GM18909 (cell line): ENCODE measurements around the gene TRAPPC5.

Source experiments
- ATAC-seq: cut with Tn5 transposase; IDR thresholded peaks from one replicate; pipeline ENCODE4 v1.9.1; 2021; ENCODE audit warnings: mild to moderate bottlenecking; ENCODE audit not compliant: unreplicated experiment, poor library complexity

The TRAPPC5 gene

DNA sequence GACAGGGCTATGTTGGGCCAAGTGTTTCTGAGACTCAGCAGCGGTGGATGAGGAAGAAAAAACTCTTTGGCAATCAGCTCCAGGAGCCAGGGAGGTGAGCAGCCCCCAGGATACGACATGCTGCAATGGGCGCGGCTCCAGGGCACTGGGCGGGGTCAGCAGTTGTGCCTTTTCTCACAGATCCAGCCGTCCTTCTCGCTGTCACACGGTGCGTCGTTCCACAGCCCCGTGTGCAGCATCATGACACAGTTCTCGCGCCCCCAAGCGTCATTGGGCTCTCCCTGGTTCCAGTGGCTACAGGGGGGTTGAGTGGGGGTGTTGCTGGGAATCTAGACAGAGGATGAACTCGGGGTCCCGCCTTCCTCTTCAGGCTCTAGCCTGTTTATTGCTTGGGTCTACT is 48.6 kb downstream of the TRAPPC5 start:
- ATAC-seq, result no peak

GRCh38 chr19:7729831-7730285 is 49.2 kb downstream of the TRAPPC5 start:
- ATAC-seq, result no peak

DNA sequence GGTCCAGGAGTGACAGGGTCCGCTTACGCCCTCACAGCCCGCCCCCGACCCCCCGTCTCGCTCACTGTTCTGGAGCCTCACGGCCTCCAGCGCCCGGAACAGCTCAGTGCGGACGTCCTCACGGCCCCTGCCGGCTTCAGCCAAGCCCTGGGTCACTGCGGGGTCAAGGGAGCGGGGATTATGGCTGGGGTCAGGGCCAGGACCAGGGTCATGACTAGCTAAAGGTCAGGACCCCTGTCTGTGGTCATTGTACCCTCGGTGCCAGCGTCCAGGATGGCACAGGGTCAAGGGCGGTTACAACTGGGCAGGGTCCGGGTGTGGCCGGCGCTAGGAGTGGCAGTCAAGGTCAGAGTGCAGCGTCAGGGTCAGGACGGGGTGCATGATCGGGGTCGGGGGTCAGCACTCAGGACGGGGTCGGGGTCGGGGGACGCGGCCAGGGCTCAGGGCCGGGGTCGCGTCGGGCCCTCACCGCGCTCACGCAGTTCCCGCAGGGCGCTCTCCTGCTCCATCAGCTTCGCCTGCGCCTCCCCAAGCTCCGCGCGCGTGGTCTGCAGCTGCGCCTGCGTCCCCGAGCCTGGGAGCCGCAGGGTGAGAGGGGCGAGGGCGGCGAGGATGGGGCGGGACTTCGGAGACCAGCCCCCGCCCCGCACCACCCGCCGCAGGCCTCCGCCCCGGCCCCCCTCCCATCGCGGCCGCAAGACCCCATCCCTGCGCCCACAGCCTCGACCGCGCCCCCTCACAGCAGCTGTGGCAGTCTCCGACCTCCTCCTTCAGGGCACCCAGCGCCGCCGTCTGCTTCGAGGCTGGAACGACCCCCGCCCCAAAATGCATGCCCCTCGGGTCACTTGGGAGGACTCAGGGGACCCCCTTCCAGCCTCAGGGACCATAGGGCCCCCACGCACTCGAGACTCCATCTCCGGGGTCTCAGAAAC is 49.9 kb downstream of the TRAPPC5 start:
- ATAC-seq, result no peak

DNA sequence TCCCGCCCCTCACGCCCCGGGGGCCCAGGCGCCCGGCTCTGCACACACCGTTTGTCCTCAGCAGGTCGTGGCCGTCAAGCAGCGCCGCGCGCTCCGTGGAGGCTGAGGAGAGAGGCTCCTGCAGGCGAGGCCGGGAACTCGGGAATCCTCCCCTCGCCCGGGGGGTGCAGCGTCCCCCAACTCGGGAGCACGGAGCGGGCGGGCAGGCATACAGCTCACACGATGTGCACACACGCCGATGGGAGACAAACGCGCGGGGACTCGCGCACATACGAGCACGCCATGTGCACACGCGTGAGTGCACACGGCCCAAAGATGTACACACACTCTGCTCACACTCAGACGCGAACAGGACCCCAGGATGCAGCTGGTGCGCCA is 50.6 kb downstream of the TRAPPC5 start:
- no peak for ATAC-seq

- no peak for ATAC-seq
Measured at GRCh38 chr19:7731615-7732014, 51.0 kb downstream of the TRAPPC5 start.

DNA sequence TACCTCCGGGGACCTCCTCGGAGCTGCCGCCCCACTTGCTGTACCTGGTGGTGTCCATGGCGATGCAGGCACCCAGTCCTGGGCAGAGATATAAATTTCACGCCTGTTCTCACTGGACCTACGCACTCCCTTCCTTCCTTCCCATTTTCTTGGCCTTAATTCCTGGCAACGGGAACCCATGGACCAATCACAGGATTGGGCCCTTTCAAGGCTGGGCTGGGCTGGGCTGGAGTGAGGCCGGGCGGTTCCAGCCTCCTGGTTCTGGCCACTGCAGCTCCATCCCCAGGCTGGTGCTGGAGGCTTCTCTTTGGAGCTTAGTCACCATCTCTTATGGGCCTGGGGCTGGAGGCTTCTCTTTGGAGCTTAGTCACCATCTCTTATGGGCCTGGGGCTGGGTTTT is 51.4 kb downstream of the TRAPPC5 start, which contains the start of gene CLEC4G:
TSS of gene CLEC4G (minus strand) at position 66 of the 400 bp plus-strand sequence. CDS start at position 58, 8 bp downstream.
- ATAC-seq, result no peak

GRCh38 chr19:7733376-7733775 is 52.7 kb downstream of the TRAPPC5 start:
- ATAC-seq, result no peak

DNA sequence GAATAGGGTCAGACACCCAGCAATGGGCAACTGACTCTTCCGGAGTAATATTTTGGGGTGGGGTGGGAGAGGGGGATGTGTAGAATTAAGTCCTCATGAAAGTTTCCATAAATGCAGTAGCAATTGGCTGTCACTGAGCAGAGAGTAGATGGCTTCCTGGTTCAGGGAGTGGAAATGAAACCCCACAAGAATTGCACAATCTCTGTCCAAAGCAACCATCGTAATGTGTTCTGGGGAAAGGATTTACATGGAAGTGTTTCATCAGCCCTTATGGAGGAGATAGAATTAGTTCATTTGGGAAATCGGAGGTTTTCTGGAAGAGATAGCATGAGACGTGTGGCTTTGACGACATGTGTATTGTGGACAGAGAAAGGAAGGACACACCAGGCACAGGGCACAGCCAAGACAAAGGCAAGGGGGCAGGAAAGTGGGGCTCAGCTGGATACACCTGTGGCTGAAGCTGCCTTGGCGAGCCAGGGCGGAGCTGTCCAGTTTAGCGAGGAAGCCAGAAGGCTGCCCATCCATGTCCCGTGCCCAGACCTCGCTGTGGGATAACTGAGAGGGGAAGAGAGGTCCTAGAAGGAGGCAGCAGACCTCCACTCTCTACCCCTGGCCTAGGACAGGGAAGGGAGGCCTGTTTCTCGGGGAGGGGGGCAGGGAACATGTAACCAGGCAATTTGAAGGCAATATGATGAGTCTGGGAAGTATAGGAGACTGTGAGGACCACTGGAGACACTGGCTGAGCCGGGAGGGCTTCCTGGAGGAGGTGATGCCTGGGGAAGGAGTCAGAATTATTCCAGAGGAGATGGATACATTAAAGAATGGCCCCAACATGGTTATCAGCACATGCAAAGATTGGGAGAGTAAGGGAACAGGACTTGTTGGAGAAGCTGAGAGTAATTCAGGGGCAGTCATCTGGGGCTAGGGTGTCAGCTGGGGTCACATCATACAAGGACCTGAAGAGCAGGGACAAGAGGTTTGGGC is 53.9 kb downstream of the TRAPPC5 start:
- ATAC-seq, result no peak

GRCh38 chr19:7736148-7736547 is 55.5 kb downstream of the TRAPPC5 start:
- no peak for ATAC-seq

- no peak for ATAC-seq
Measured at GRCh38 chr19:7737215-7737614, 56.6 kb downstream of the TRAPPC5 start.
